Measurements from ENCODE around the gene SCNM1. TPM values are rescaled to one million over a fixed set of nuclear protein-coding genes. Genes with fewer than 3 reads are reported as not detected.

The SCNM1 gene
- total RNA-seq, 2 experiments from 2014 or later = 67.5 to 67.8 TPM

GRCh38 chr1:151147665-151148064 is 18.3 kb upstream of the SCNM1 start:
- intact Hi-C loops (cut with micrococcal nuclease) = no loop called here
- no peak for DNase-seq
- H3K36me3 Mint-ChIP-seq = no peaks in the 10 kb centered on the region
- no peak overlapping the region for H3K27ac Mint-ChIP-seq
- peak overlapping the region; percentile 77 for H3K4me3 Mint-ChIP-seq
- H3K9me3 Mint-ChIP-seq = no peaks in the 10 kb centered on the region
- POLR2A ChIA-PET = interaction anchor here (1.4 kb wide), 1 partner anchor 9 kb away, joined by 3 read pairs; the partner anchor contains the start of gene TNFAIP8L2
- H3K4me1 Mint-ChIP-seq (ENCODE audit: low read depth) = peaks cover 6% of the 10 kb centered on the region
- CTCF ChIA-PET = interaction anchor here (0.6 to 1.9 kb wide), 2 partner anchors 48 to 62 kb away, joined by 4 to 6 read pairs; no protein-coding TSS in a partner anchor
- no peaks in the 10 kb centered on the region for H3K27me3 Mint-ChIP-seq

DNA sequence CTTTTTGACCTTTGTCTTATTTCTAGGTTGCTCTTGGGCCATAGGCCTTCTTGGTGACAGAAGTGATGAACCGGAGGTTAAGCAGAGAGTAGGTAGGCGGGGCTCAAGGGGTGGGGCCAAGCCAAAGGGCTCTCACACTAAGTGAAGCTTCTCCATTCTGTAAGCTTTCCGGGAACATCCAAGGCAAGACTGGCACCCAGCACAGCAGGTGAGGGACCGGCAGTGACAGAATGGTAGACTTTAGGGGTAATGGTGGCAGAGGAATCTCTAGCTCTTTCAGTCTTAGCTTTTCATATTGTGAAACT is 9.5 kb upstream of the SCNM1 start, which contains the start of gene TNFAIP8L2:
TNFAIP8L2 (plus strand) TSS at position 135 of the 305 bp plus-strand sequence. CDS start 2,049 bp downstream, outside the sequence.
- intact Hi-C loops (cut with micrococcal nuclease) = loop anchor here (1.0 to 5.0 kb wide), 8 partner anchors 41 to 596 kb away; partner anchors contain the start of genes CDC42SE1, PIP5K1A and PRUNE1
- H3K9me3 Mint-ChIP-seq = no peaks in the 10 kb centered on the region
- peaks cover 31% of the 10 kb centered on the region for H3K36me3 Mint-ChIP-seq
- H3K4me3 Mint-ChIP-seq = peak within 1 kb of the TSS; percentile 97
- H3K27ac Mint-ChIP-seq = peak within 1 kb of the TSS; percentile 97
- ChIA-PET CTCF (interaction anchor here (0.6 to 9.8 kb wide), 30 partner anchors 8 to 192 kb away, joined by 3 to 298 read pairs (median 5); partner anchors contain the start of genes C1orf56, CDC42SE1, GABPB2 and MINDY1), POLR2A (interaction anchor here (0.7 to 2.5 kb wide), 12 partner anchors 9 to 793 kb away, joined by 3 to 18 read pairs (median 4); partner anchors contain the start of genes CDC42SE1, LYSMD1, PSMD4 and RPRD2)
- H3K4me1 Mint-ChIP-seq (ENCODE audit: low read depth) = peaks cover 38% of the 10 kb centered on the region
- peak; percentile 91 for DNase-seq
- no peaks in the 10 kb centered on the region for H3K27me3 Mint-ChIP-seq

GRCh38 chr1:151157067-151157531 is 8.8 kb upstream of the SCNM1 start:
- peak overlapping the region; percentile 97 for H3K27ac Mint-ChIP-seq
- H3K4me3 Mint-ChIP-seq = peak overlapping the region; percentile 97

DNA sequence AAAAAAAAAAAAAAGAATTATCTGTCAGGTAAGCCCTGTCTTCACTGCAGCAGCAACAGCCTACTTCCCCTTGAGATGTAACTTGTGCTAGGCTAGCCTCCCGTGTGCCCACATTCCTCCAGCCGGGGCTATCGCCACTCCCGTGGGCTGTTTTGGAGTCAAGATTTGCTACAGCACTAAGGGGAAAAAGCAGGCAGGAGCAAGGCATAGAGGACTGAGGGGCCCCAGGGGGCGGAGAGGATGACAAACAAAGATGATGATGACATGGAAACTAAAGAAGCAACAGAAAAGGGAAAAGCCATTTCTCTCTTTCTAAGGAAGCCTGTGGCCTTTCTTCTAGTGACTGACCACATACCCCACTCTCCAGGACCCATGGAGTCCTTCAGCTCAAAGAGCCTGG is 7.6 kb upstream of the SCNM1 start:
- Mint-ChIP-seq H3K4me3 (peak overlapping the region; percentile 97), H3K9me3 (no peaks in the 10 kb centered on the region), H3K27me3 (no peaks in the 10 kb centered on the region), H3K27ac (peak overlapping the region; percentile 97), H3K36me3 (peaks cover 35% of the 10 kb centered on the region), H3K4me1 (ENCODE audit: low read depth) (peaks cover 48% of the 10 kb centered on the region)
- intact Hi-C loops (cut with micrococcal nuclease) = loop anchor here (5.0 kb wide), 2 partner anchors 39 to 546 kb away; partner anchors contain the start of gene PIP5K1A
- DNase-seq = peak; percentile 84
- ChIA-PET POLR2A (interaction anchor here (0.6 to 2.5 kb wide), 6 partner anchors 26 to 596 kb away, joined by 4 to 10 read pairs (median 5); partner anchors contain the start of genes C1orf56, PSMD4 and VPS72), CTCF (interaction anchor here (1.3 to 9.8 kb wide), 6 partner anchors 22 to 152 kb away, joined by 3 to 298 read pairs (median 5); partner anchors contain the start of gene MINDY1)

More at GRCh38 chr1:151157067-151157531, 8.8 kb upstream of the SCNM1 start:
- ChIA-PET CTCF (interaction anchor here (0.6 to 9.8 kb wide), 32 partner anchors 8 to 192 kb away, joined by 3 to 298 read pairs (median 5); partner anchors contain the start of genes C1orf56, CDC42SE1, GABPB2 and MINDY1), POLR2A (interaction anchor here (0.6 to 2.5 kb wide), 14 partner anchors 9 to 793 kb away, joined by 3 to 18 read pairs (median 4); partner anchors contain the start of genes C1orf56, CDC42SE1, LYSMD1 and PSMD4)
- H3K36me3 Mint-ChIP-seq = peaks cover 35% of the 10 kb centered on the region
- H3K27me3 Mint-ChIP-seq = no peaks in the 10 kb centered on the region
- DNase-seq = peak; percentile 86
- no peaks in the 10 kb centered on the region for H3K9me3 Mint-ChIP-seq
- intact Hi-C loops (cut with micrococcal nuclease) = loop anchor here (1.0 to 5.0 kb wide), 6 partner anchors 8 to 596 kb away; partner anchors contain the start of genes CDC42SE1, LYSMD1, PIP5K1A and PRUNE1
- H3K4me1 Mint-ChIP-seq (ENCODE audit: low read depth) = peaks cover 44% of the 10 kb centered on the region

- peak overlapping the region; percentile 97 for H3K4me3 Mint-ChIP-seq
- no peaks in the 10 kb centered on the region for H3K27me3 Mint-ChIP-seq
- DNase-seq = peak; percentile 51
- intact Hi-C loops (cut with micrococcal nuclease) = loop anchor here (5.0 kb wide), 2 partner anchors 38 to 546 kb away; partner anchors contain the start of gene PIP5K1A
- ChIA-PET POLR2A (interaction anchor here (1.0 to 2.5 kb wide), 5 partner anchors 13 to 597 kb away, joined by 3 to 10 read pairs (median 5); partner anchors contain the start of genes PSMD4 and VPS72), CTCF (interaction anchor here (0.5 to 9.8 kb wide), 5 partner anchors 28 to 1086 kb away, joined by 3 to 298 read pairs (median 4); no protein-coding TSS in a partner anchor)
- H3K27ac Mint-ChIP-seq = peak overlapping the region; percentile 97
- H3K9me3 Mint-ChIP-seq = no peaks in the 10 kb centered on the region
- H3K36me3 Mint-ChIP-seq = peaks cover 35% of the 10 kb centered on the region
- H3K4me1 Mint-ChIP-seq (ENCODE audit: low read depth) = peaks cover 48% of the 10 kb centered on the region
These were observed 7.1 kb upstream of the SCNM1 start for GRCh38 chr1:151158751-151159251.

DNA sequence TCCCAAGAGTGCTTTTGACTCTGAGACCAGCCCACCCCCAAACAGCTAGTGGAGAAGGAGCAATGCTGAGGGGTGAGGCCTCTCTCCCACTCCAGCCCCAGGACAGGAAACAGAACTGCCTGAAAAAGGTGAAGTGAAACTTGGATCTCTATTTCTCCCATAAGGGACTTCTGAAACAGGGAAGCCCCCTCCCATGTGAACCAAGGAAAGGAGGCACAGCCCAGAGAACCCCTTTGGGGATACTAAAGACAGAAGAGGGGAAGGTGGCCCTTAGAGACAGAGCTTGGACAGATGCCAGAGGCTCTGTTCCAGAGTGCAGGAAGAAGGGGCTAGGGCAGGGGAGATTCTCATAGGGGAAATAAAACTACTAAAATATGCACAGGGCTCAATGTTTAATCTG is 6.6 kb upstream of the SCNM1 start:
- Mint-ChIP-seq H3K36me3 (peaks cover 35% of the 10 kb centered on the region), H3K27ac (peak overlapping the region; percentile 97), H3K27me3 (no peaks in the 10 kb centered on the region), H3K4me1 (ENCODE audit: low read depth) (peaks cover 52% of the 10 kb centered on the region), H3K9me3 (no peaks in the 10 kb centered on the region), H3K4me3 (peak overlapping the region; percentile 16)
- no peak for DNase-seq
- ChIA-PET CTCF (interaction anchor here (0.5 to 9.8 kb wide), 5 partner anchors 28 to 1086 kb away, joined by 3 to 298 read pairs (median 4); no protein-coding TSS in a partner anchor), POLR2A (interaction anchor here (1.0 to 1.6 kb wide), 4 partner anchors 12 to 597 kb away, joined by 3 to 8 read pairs (median 4); partner anchors contain the start of genes PSMD4 and VPS72)
- intact Hi-C loops (cut with micrococcal nuclease) = loop anchor here (5.0 kb wide), 2 partner anchors 38 to 547 kb away; partner anchors contain the start of gene PIP5K1A

DNA sequence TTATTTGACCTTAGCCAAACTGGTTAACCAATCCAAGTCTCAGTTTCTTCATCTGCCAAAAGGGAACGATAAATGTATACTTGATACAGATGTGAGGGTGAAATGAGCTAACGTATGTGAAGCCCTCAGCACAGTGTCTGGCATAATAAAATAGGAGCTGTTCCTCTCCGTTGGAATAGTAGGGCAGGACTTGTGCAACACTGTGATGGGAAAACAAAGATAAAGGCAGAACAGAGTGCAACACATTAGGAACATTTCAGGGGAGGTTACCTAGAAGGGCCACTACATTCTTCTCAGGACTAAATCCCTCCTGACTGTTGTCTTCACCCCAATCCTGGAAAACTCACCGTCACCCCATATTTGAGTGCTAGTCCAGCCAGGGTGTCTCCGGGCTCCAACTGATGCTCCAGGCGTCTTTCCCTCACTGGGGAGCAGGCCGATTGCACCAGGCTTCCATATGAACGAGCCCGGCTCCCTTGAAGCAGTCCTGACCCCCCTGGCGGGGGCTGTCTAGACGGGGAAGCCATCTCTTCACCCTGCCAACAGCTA is 1.1 kb upstream of the SCNM1 start:
- CTCF ChIA-PET = interaction anchor here (0.8 to 1.4 kb wide), 3 partner anchors 8 to 62 kb away, joined by 4 read pairs; partner anchors contain the start of gene TNFAIP8L2
- intact Hi-C loops (cut with micrococcal nuclease) = loop anchor here (1.0 to 2.0 kb wide), 4 partner anchors 8 to 94 kb away; partner anchors contain the start of genes GABPB2, PIP5K1A and PSMD4
- H3K36me3 Mint-ChIP-seq = peaks cover 36% of the 10 kb centered on the region
- H3K27me3 Mint-ChIP-seq = peaks cover 2% of the 10 kb centered on the region
- peaks cover 57% of the 10 kb centered on the region for H3K4me1 Mint-ChIP-seq (ENCODE audit: low read depth)
- no peaks in the 10 kb centered on the region for H3K9me3 Mint-ChIP-seq
- POLR2A ChIA-PET = interaction anchor here (3.4 kb wide), 1 partner anchor 8 kb away, joined by 18 read pairs; the partner anchor contains the start of gene TNFAIP8L2
- peak overlapping the region; percentile 92 for H3K4me3 Mint-ChIP-seq
- H3K27ac Mint-ChIP-seq = peak overlapping the region; percentile 10
- DNase-seq = no peak

DNA sequence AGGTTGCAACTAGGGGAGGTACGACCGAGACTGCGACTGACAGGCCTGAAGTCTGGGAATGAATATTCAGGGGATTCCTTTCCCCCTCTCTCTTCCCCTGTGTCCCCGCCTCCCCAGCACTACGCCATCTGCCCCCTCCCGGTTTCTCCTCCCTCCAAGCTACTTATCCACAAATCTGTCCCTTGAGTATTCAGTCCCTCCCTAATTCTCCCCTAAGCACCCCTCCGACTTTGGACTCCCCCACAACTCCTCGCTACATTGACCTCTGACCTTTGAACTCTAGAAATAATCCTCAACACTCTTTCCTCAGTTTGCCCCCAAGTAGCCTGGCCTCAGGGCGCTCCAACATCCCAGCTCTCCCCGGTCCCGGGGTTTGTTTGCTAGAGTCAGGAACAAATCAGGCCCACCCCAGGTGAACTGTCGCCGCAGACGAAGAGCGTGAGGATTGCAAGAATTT is 635 bp upstream of the SCNM1 start:
- intact Hi-C loops (cut with micrococcal nuclease) = loop anchor here (1.0 to 2.0 kb wide), 4 partner anchors 8 to 95 kb away; partner anchors contain the start of genes GABPB2, PIP5K1A and PSMD4
- Mint-ChIP-seq H3K27ac (peak overlapping the region; percentile 92), H3K36me3 (peaks cover 35% of the 10 kb centered on the region), H3K4me3 (peak overlapping the region; percentile 92), H3K27me3 (peaks cover 2% of the 10 kb centered on the region), H3K4me1 (ENCODE audit: low read depth) (peaks cover 53% of the 10 kb centered on the region), H3K9me3 (no peaks in the 10 kb centered on the region)
- peak; percentile 26 for DNase-seq
- ChIA-PET CTCF (interaction anchor here (0.8 to 1.4 kb wide), 5 partner anchors 8 to 94 kb away, joined by 3 to 4 read pairs (median 4); partner anchors contain the start of genes GABPB2 and TNFAIP8L2), POLR2A (interaction anchor here (3.4 kb wide), 1 partner anchor 8 kb away, joined by 18 read pairs; the partner anchor contains the start of gene TNFAIP8L2)

DNA sequence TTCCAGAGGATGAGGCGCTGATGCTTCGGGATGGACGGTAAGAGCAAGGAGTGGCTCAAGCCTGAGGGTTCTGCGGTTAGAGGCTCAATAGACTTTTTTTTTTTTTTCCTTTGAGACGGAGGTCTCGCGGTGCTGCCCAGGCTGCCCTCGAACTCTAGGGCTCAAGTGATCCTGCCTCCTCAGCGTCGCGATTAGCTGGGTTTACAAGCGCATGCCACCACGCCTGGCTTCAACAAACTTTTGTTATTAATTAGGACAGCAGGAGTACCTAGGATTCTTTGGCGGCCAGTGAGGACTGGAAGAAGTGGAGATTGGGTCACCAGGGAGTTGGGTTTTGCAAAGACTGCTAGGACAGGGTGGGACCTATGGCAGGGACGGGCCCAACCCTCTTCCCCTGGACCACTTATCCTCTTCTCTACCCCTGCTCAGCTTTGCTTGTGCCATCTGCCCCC is 587 bp downstream of the SCNM1 start:
- peaks cover 2% of the 10 kb centered on the region for H3K27me3 Mint-ChIP-seq
- intact Hi-C loops (cut with micrococcal nuclease) = loop anchor here (1.0 kb wide), 2 partner anchors 24 to 115 kb away; partner anchors contain the start of gene VPS72
- peaks cover 46% of the 10 kb centered on the region for H3K4me1 Mint-ChIP-seq (ENCODE audit: low read depth)
- peaks cover 30% of the 10 kb centered on the region for H3K36me3 Mint-ChIP-seq
- peak overlapping the region; percentile 92 for H3K27ac Mint-ChIP-seq
- CTCF ChIA-PET = interaction anchor here (0.6 to 1.2 kb wide), 5 partner anchors 10 to 96 kb away, joined by 3 to 6 read pairs (median 3); partner anchors contain the start of genes GABPB2 and TNFAIP8L2
- POLR2A ChIA-PET = interaction anchor here (0.6 to 3.4 kb wide), 6 partner anchors 10 to 70 kb away, joined by 3 to 18 read pairs (median 6); partner anchors contain the start of genes TNFAIP8L2 and VPS72
- H3K4me3 Mint-ChIP-seq = peak overlapping the region; percentile 92
- H3K9me3 Mint-ChIP-seq = no peaks in the 10 kb centered on the region
- peak; percentile 19 for DNase-seq

- Mint-ChIP-seq H3K4me3 (peak overlapping the region; percentile 92), H3K36me3 (peaks cover 26% of the 10 kb centered on the region), H3K27ac (peak overlapping the region; percentile 92), H3K27me3 (peaks cover 2% of the 10 kb centered on the region), H3K4me1 (ENCODE audit: low read depth) (peaks cover 40% of the 10 kb centered on the region), H3K9me3 (no peaks in the 10 kb centered on the region)
- ChIA-PET CTCF (interaction anchor here (0.6 to 1.0 kb wide), 2 partner anchors 10 to 68 kb away, joined by 3 to 6 read pairs; partner anchors contain the start of gene TNFAIP8L2), POLR2A (interaction anchor here (1.0 to 3.4 kb wide), 3 partner anchors 10 to 22 kb away, joined by 5 to 18 read pairs (median 6); partner anchors contain the start of genes TNFAIP8L2 and VPS72)
- DNase-seq = no peak
- intact Hi-C loops (cut with micrococcal nuclease) = no loop called here
These were observed 1.2 kb downstream of the SCNM1 start for GRCh38 chr1:151167116-151167515.

Measured in activated CD4-positive, alpha-beta memory T cell treated with anti-CD3 and anti-CD28 coated beads for 36 hours (primary cell).